HG03103 (cell line): Measurements from ENCODE around the gene SLC11A2.
"Not testable (repeated sequence)": the region's sequence is repeated elsewhere in the genome, so short reads cannot be mapped to it uniquely, and the experiment has no call there.

ENCODE experiments used
- ATAC-seq: cut with Tn5 transposase; IDR thresholded peaks from one replicate; pipeline ENCODE4 v1.9.1; 2021; ENCODE audit warnings: low read depth; ENCODE audit not compliant: unreplicated experiment

The SLC11A2 gene

DNA sequence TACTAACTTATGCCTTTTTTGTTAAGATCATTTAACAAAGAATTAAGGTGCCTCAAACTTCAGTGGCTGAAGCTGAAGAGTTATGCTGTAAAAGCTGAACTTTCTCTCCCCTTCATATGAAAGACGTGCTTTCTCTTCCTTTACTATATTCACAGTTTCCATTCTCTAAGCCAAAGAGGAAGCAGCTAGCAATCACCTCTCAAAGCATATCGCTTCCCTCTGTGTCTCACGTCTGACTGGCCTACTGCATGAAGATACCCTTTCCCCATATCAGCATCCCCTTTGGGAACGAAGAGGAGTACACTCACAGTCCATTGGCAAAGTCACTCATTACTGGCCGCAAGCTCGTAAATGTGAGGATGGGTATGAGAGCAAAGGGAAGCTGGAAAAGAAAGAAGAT is 34.9 kb downstream of the SLC11A2 start:
- ATAC-seq = no peak

- no peak for ATAC-seq
These were observed 35.4 kb downstream of the SLC11A2 start for GRCh38 chr12:50990791-50991190.

GRCh38 chr12:50990147-50990727 is 35.9 kb downstream of the SLC11A2 start:
- ATAC-seq = no peak

GRCh38 chr12:50988871-50989270 is 37.3 kb downstream of the SLC11A2 start:
- ATAC-seq = no peak

DNA sequence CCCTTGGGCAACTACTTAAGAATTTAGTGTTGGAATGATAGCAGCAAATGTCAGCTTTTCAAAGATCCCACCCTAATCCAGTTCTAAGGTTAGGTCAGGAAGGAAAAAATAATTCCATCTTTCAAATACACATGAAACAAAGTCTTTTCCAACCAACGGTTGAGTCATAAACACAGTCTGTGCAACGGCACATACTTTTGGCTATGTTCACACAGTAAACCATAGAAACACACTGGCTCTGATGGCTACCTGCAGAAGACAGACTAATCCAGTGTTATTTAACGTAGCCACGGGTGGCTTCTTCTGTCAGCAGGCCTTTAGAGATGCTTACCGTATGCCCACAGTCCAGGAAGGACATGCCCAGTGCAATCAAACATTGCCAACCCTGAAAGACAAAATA is 38.1 kb downstream of the SLC11A2 start:
- ATAC-seq = no peak

- no peak for ATAC-seq
These were observed 39.0 kb downstream of the SLC11A2 start for GRCh38 chr12:50986966-50987737.

GRCh38 chr12:50985322-50985721 is 40.9 kb downstream of the SLC11A2 start:
- no peak for ATAC-seq

- no peak for ATAC-seq
These were observed 41.4 kb downstream of the SLC11A2 start for GRCh38 chr12:50984586-50985298.

GRCh38 chr12:50981319-50982239 is 44.6 kb downstream of the SLC11A2 start:
- no peak for ATAC-seq

DNA sequence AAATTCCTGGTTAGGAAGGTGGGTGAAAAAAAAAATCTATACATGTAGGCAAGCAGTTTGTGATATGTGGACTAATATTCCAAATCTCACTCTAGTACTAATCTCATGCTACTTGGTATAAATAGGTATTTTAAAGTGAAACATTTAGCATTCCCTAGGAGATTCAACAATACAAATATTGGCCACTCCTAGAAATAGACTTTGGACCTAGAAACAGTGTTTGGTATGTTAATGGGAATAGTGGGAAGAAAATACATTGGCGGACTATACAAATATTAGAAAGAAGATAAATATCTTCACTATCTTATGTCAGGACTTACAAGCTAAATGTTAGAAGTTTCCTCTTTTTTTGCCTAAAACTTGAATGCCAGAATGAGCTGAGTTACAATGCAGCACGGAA is 45.6 kb downstream of the SLC11A2 start:
- ATAC-seq = no peak

GRCh38 chr12:50979369-50980052 is 46.7 kb downstream of the SLC11A2 start:
- ATAC-seq = no peak

DNA sequence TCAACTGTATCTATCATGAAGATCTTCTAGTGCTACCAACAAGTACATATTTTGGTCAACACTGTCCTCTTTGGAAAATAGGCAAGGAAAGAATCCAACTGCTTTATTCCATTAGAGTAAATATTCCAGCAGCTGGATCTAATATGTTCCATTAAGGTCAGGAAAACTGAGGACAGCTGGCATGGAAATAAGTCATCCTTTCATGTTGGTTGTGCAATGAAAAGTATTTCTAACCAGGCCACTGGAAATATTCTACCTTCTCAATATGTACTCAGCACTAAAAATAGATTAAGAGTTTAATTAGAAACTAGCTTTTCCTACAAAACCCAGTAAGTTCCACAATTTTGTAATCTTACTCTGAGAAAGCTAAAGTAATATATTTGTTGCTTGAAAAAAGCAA is 54.2 kb downstream of the SLC11A2 start:
- no peak for ATAC-seq

GRCh38 chr12:50964432-50964831 is 61.8 kb downstream of the SLC11A2 start:
- no peak for ATAC-seq

DNA sequence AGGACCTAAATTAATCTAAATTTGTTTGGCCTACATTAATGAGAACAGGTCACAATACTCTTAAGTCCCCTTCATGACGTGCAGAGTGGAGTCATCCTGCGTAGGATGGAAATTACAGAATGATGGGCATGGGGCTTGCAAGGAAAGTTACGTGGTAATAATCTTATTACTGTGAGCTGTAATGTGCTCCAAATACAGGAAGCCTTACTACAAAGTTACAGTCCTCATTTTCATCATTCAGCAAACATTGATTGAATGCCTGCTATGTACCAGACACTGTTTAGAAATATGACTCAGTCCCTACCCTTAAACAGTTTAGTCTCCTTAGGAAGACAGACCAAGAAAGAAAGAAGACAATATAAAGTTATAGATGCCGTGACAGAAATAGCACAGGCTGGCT is 64.5 kb downstream of the SLC11A2 start:
- ATAC-seq = no peak

DNA sequence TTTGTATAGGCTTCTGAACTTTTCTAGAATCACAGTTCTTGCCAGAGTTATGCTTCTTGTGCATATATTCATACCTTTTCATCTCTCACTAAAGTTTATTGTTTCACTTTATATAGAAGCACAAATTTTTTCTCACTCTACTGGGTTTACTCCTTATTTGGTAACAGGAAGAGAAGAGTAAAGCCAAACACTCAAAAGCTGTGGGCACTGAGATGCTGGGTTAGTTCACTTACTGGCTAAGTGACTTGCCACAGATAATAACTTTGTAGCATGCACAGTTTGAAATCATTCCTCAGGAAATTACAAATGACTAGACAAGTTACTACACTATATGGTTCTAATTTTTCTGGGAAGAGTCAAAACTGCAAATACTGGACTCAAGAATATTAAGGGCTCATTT is 66.1 kb downstream of the SLC11A2 start:
- ATAC-seq = no peak

GRCh38 chr12:50955697-50956096 is 70.5 kb downstream of the SLC11A2 start:
- no peak for ATAC-seq

- ATAC-seq = no peak
These were observed 70.9 kb downstream of the SLC11A2 start for GRCh38 chr12:50955288-50955687.

- ATAC-seq = not testable (repeated sequence)
These were observed 71.4 kb downstream of the SLC11A2 start for GRCh38 chr12:50954789-50955188.

GRCh38 chr12:50953047-50953446 is 73.1 kb downstream of the SLC11A2 start:
- no peak for ATAC-seq

- no peak for ATAC-seq
These were observed 73.7 kb downstream of the SLC11A2 start, which contains the start of gene HIGD1C for GRCh38 chr12:50952510-50952909. HIGD1C (plus strand) TSS chr12:50952544; CDS start chr12:50953999, 1,455 bp downstream.
